Renal pelvis (tissue), 12 donors: Measurements from ENCODE around the gene NLRP3. TPM values are rescaled to one million over a fixed set of nuclear protein-coding genes. Genes with fewer than 3 reads are reported as not detected.
"Not testable (repeated sequence)": the region's sequence is repeated elsewhere in the genome, so short reads cannot be mapped to it uniquely, and the experiment has no call there.

Experiments used
- DNase-seq: peaks from one replicate; pipeline ENCODE4 v3.0.0-alpha.2; 2013
- long read RNA-seq, 16 experiments: transcript quantifications; one replicate each; lab custom pipeline, GENCODE V29; 2026
- polyA plus RNA-seq, 3 donors: library from polyadenylated mRNA; unstranded; fragments of 120-200 nt; gene quantifications; one replicate each; pipeline ENCODE4 v1.2.1, GENCODE V29; 2013; ENCODE audit not compliant: insufficient read length in 3 of 3

The NLRP3 gene
- polyA plus RNA-seq: under 1 TPM; 0.83 to 0.94 (median 0.88) TPM
- long read RNA-seq, donor 1: 0 reads
- long read RNA-seq, donor 2: 0 reads
- long read RNA-seq, donor 3: 0 reads
- long read RNA-seq, donor 4: 0 reads
- long read RNA-seq, donor 5: 0 reads
- long read RNA-seq, donor 6: 0 reads
- long read RNA-seq, donor 7: 0 reads
- long read RNA-seq, donor 8, partial matches to known transcripts: 0 of 1 reads
- long read RNA-seq, donor 8, other reads (novel, unspliced or antisense): 0 of 1 reads
- long read RNA-seq, donor 9: 0 reads
- long read RNA-seq, donor 10: 0 reads
- long read RNA-seq, donor 11: 0 reads
- long read RNA-seq, donor 12, partial matches to known transcripts: 0 of 2 reads
- long read RNA-seq, donor 12, other reads (novel, unspliced or antisense): 0 of 2 reads
- long read RNA-seq, donor 13: 0 reads
- long read RNA-seq, donor 14: 0 reads
- long read RNA-seq, donor 15: 0 reads
- long read RNA-seq, donor 16: 0 reads

- peak; percentile 8 for DNase-seq
Observed at GRCh38 chr1:247415423-247416361, at the start of gene NLRP3. NLRP3 (plus strand) TSS chr1:247416173; CDS start chr1:247418801, 2,628 bp downstream.

- not testable (repeated sequence) for DNase-seq
Observed at GRCh38 chr1:247366345-247366744, 49.6 kb upstream of the NLRP3 start.

GRCh38 chr1:247366926-247367645 is 48.9 kb upstream of the NLRP3 start:
- DNase-seq: no peak

GRCh38 chr1:247367786-247368422 is 48.1 kb upstream of the NLRP3 start:
- DNase-seq: no peak

GRCh38 chr1:247368490-247369145 is 47.4 kb upstream of the NLRP3 start:
- no peak for DNase-seq

GRCh38 chr1:247370786-247371732 is 44.9 kb upstream of the NLRP3 start:
- DNase-seq: no peak

- no peak for DNase-seq
Observed at GRCh38 chr1:247371801-247372259, 44.1 kb upstream of the NLRP3 start.

GRCh38 chr1:247373721-247374141 is 42.2 kb upstream of the NLRP3 start:
- no peak for DNase-seq

GRCh38 chr1:247374651-247375334 is 41.2 kb upstream of the NLRP3 start:
- DNase-seq: not testable (repeated sequence)

GRCh38 chr1:247375747-247376146 is 40.2 kb upstream of the NLRP3 start:
- no peak for DNase-seq

- DNase-seq: no peak
Observed at GRCh38 chr1:247376659-247377058, 39.3 kb upstream of the NLRP3 start.

GRCh38 chr1:247377656-247378055 is 38.3 kb upstream of the NLRP3 start:
- DNase-seq: not testable (repeated sequence)

- DNase-seq: no peak
Observed at GRCh38 chr1:247378334-247379073, 37.5 kb upstream of the NLRP3 start.

- no peak for DNase-seq
Observed at GRCh38 chr1:247385283-247385682, 30.7 kb upstream of the NLRP3 start.

- no peak for DNase-seq
Observed at GRCh38 chr1:247386217-247386616, 29.8 kb upstream of the NLRP3 start.

- DNase-seq: no peak
Observed at GRCh38 chr1:247386687-247387086, 29.3 kb upstream of the NLRP3 start.

- DNase-seq: no peak
Observed at GRCh38 chr1:247387096-247387495, 28.9 kb upstream of the NLRP3 start.

- no peak for DNase-seq
Observed at GRCh38 chr1:247387565-247387964, 28.4 kb upstream of the NLRP3 start.
